ENCODE data around the gene PVALB.
"Not testable (repeated sequence)": the region's sequence is repeated elsewhere in the genome, so short reads cannot be mapped to it uniquely, and the experiment has no call there.

PVALB gene

DNA sequence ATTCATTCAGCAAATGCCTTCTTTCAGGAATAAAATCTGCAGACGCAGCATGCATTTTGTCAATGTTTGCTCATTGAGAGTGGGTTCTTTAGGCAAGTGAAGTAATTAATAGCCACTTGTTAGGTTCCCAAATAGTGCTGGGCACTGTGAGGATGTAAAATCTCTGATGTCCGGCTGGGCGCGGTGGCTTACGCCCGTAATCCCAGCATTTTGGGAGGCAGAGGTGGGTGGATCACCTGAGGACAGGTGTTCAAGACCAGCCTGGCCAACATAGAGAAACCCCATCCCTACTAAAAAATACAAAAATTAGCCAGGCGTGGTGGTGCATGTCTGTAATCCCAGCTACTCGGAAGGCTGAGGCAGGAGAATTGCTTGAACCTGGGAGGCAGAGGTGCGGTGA, 62.0 kb downstream of the PVALB start:
- not testable (repeated sequence) for DNase-seq

DNA sequence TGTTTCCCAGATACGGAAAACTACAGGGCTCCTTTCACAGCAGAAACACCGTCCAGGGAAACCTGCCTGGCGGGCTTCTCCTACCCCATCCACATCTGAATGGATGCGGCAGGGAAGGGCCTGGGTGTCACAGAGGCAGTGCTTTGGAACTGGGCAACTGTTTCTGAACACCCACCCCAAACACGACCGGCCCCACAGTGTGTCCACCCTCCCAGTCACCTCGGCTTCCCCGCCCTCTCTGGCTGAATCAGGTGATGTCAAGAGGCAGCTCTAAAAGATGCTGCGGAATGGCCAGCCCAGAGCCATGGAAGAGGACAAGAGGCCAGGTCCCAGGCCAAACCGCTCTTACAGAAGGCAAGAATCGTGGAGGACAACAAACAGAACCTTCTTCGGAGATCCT, 62.9 kb downstream of the PVALB start:
- no peak for DNase-seq

DNA sequence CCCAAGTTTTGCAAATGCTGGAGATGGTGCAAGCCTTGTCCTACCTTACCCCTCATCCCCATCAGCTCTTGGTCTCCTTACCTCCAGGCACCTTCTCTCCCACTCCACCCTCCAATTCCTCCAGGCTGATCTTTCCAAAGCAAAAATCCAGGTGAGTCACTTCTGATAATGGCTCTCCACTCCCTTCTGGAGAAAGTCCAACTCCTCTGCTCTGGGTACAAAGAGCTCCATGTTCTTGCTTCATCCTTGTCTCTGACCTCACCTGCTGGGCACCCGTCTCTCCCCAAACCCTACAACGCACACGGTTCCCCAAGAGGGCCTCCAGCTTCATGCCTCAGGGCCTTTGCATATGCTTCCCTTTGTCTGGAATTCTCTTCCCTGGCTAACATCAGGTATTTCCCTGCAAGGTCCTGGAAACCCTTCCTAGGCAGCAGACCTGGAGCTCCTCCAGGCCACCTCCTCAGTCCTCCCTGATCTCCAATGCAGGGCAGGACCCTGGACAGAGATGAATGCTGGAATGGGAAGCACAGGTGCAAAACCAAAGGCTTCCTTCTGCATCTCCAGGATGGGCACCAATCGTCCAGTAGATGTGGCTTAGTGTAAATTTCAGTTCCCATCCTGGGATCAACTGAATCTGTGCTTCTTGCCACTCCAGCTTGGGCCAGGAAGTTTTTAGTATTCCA, 63.6 kb downstream of the PVALB start:
- DNase-seq = no peak

Data from CD4-positive, alpha-beta T cell treated with Interleukin-4 for 4 hours (primary cell).